ENCODE results near the gene GTF2A1.

DNA sequence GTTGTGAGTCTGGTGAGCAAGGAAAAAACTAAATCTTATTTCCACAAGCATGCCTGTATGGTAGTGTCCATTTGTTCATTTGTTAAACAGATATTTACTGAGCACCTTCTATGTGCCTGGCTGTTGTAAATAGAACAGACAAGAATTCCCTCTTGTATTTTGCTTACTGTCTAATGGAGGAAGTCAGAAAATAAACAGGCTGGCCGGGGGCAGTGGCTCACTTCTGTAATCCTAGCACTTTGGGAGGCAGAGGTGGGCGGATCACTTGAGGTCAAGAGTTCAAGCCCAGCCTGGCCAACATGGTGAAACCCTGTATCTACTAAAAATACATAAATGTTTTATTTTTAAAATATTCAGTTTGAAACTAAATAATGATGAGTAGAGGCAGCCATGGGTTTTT, 79.3 kb downstream of the GTF2A1 start:
- TF ChIP-seq NR1H2 (CRISPR knock-in tag; IDR thresholded peaks at IDR 0.05) (no peak), IRF1 (CRISPR knock-in tag; IDR thresholded peaks at IDR 0.05) (no peak), HMGA2 (CRISPR knock-in tag; IDR thresholded peaks at IDR 0.05) (no peak), TEAD1 (CRISPR knock-in tag; IDR thresholded peaks at IDR 0.05) (no peak), ZNF396 (CRISPR knock-in tag; IDR thresholded peaks at IDR 0.05; ENCODE audit: borderline replicate concordance) (no peak), GTF2I (CRISPR knock-in tag; conservative IDR thresholded peaks at IDR 0.05) (no peak)
- TF ChIP-seq, protein P1, sequence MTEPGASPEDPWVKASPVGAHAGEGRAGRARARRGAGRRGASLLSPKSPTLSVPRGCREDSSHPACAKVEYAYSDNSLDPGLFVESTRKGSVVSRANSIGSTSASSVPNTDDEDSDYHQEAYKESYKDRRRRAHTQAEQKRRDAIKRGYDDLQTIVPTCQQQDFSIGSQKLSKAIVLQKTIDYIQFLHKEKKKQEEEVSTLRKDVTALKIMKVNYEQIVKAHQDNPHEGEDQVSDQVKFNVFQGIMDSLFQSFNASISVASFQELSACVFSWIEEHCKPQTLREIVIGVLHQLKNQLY (CRISPR knock-in tag; IDR thresholded peaks at IDR 0.05), result no peak
- TF ChIP-seq, protein P2, sequence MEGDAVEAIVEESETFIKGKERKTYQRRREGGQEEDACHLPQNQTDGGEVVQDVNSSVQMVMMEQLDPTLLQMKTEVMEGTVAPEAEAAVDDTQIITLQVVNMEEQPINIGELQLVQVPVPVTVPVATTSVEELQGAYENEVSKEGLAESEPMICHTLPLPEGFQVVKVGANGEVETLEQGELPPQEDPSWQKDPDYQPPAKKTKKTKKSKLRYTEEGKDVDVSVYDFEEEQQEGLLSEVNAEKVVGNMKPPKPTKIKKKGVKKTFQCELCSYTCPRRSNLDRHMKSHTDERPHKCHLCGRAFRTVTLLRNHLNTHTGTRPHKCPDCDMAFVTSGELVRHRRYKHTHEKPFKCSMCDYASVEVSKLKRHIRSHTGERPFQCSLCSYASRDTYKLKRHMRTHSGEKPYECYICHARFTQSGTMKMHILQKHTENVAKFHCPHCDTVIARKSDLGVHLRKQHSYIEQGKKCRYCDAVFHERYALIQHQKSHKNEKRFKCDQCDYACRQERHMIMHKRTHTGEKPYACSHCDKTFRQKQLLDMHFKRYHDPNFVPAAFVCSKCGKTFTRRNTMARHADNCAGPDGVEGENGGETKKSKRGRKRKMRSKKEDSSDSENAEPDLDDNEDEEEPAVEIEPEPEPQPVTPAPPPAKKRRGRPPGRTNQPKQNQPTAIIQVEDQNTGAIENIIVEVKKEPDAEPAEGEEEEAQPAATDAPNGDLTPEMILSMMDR (IDR thresholded peaks at IDR 0.05), result no peak
